Measurements from ENCODE around the gene PLEK.
"Not testable (repeated sequence)": the region's sequence is repeated elsewhere in the genome, so short reads cannot be mapped to it uniquely, and the experiment has no call there.

PLEK gene, protein sequence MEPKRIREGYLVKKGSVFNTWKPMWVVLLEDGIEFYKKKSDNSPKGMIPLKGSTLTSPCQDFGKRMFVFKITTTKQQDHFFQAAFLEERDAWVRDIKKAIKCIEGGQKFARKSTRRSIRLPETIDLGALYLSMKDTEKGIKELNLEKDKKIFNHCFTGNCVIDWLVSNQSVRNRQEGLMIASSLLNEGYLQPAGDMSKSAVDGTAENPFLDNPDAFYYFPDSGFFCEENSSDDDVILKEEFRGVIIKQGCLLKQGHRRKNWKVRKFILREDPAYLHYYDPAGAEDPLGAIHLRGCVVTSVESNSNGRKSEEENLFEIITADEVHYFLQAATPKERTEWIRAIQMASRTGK

DNA sequence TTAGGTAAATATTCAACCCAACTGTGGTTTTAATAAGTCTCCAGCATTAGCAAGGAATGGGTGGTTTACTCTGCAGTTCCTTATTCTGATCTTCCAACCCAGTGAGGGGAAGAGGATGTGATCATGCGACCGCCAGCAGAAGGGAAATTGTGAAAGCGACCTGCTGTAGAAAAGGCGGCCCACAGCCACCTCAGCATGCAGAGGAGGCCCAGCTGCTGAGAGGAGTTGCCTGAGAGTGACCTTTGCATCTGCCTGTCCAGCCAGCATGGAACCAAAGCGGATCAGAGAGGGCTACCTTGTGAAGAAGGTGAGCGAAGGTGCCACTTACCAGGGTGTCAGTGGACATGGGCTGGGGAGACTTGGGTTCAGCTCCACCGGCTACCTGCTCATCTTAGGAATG, at the start of gene PLEK:
TSS of gene PLEK (plus strand) at position 196 of the 400 bp plus-strand sequence. CDS start at position 266, 70 bp downstream.
- no peak for DNase-seq

DNA sequence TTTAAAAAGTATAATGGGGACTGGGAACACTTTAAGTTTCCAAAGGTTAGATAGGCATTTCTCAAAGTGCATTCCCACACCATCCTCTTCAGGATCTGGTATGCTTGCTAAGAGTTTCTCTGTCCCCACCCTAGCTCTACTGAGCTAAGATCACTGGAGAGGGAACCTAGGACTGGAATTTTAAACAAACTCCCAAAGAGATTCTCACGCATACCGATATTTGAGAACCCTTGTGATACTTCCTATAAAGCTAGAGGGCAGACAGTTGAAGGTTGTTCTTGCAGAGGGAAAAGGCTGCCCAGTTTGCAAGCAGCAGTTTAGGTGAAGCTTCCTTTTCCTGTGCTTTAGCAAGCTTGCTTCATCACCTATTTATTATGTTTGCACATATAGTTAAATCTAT, 49.0 kb upstream of the PLEK start:
- no peak for DNase-seq

DNA sequence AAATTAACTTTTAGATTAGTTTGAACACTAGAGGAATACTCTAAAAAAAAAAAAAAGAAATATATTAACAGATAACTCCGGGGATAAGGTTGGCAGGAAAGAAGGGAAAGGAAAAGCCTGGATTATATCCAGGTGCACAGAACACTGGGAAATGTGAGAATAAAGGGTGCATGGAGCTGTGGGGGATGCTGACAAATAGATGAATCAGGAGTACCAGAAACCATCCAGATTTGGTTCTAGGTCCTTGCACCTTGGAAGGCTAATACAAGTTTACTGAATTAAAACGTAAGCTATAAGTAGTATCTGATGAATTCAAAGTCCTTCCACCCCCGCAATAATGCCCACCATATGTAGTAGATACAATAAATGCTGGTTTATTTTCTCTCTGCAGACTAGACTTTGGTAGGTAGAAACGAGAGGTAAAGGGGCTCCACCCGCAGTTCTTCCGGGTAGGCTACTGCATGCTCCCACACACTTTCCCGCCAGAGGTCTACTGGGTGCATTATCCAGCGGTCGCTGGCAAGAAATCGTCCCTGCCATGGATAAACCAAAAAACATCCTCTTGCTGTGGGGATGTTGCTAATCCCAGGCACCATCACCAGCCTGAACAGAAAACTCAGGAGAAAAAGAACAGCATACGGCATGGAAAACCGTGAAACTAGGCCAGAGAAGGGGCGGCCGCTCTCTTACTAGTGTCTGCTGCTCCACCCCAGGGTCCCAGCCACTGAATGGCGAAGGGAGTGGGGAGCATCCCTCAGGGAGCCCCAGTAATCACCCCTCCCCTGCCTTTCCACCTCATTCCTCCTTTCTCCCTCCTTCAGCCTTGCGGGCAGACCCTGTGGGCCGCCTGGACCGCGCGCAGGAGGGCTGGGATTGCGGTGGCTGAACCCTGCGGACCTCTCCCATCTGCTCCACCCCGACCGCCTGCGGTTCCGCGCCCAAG, 46.8 kb upstream of the PLEK start:
- no peak for DNase-seq

DNA sequence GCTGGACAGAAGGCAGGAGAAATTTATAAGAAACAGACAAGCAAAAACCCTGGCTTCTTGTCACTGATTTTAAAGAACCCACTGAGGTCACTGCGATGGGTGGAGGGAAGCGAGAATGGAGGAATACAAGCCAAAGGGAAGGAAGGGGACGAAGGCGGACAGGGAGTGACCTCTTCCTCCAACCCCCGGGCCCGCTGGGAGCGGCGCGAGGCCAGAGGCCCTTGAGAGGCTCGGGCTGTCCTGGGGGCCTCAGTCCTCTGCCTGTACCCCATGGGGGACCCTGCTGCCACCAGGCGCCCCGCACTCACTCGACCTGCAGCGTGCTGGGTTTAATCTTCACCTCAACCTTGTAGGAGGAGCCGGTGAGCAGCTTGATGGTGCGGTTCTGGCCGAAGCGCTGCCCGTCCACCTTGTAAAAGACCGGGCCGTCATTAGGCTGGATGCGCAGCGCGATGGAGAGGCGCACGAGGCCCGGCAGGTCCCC, 46.1 kb upstream of the PLEK start:
- DNase-seq = no peak

DNA sequence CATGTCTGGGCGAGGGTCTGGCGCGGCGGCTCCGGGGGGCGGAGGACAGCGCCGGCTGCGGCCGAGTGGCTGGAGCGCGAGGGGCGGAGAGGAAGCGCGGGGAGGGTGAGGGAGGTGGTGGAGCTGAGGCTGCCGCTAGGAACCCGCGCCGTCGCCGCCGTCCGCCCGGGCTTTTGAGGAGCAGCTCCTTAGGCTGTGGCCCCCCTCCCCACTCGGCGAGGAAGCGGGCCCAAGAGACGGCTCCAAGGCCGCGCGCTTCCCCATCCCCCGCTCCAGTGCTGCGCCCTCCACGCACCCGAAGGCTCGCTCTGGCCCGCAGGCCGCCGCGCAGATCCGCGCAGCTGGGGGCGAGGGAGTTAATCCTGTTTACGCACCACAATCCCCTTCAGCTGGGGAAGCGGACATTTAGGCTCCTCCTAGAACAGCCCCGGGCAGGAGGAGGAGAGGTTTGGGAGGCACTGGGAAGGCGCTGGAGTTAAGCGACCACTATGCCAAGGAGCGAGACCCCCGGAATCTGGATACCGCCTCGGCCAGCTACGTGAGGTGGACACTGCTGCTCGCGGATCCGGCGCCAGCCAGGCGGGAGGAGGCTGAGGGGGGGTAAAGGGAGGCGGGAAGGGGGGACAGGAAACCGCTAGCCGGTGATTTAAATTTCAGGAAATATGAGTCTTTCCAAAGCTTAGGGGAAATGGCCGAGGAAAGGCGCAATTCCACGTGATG, 45.5 kb upstream of the PLEK start, which contains the start of gene CNRIP1:
TSS of gene CNRIP1 (minus strand) at position 552 of the 720 bp plus-strand sequence. CDS start at position 3, 549 bp downstream.
- DNase-seq = peak; percentile 4

DNA sequence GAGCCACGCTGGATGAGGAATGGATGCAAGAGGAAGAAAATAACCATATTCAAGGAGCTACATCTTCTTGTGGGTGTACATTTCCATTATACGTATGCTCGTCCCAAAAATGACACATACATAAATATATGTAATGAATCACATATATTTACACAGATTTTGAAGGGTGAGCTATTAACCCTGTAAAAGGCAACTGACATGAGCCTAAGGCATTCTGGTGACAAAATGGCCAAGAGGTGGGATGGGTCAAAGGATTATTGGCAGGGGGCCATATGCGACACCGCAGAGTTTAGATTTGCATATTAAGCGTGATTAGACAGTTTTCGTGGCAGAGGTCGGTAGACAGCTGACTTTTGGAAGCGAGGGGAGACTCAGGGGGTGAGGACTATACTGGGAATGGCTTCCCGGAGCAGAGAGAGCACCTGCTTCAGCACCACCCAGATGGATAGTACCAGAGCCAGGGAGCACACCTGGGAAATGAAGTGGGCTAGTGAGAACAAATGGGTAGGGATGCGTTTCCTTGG, 44.9 kb upstream of the PLEK start:
- no peak for DNase-seq

DNA sequence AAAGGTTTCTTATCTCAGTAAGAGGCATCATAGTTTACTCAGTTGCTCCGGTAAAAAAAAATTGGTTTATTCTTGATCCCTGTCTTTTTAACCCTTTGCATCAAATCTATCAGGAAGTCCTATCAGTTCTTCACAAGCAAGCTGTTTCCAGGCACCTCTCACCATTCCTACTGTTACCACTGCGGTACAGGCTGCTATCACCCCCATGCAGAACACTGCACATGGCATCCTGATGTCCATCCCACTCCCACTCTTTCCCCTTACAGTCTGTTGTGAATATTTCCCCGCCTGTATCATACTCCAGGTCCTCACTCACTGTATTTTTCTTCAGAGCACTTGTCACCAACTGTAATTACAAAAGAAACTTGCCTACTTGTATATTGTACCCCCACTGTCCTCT, 40.0 kb upstream of the PLEK start:
- no peak for DNase-seq

DNA sequence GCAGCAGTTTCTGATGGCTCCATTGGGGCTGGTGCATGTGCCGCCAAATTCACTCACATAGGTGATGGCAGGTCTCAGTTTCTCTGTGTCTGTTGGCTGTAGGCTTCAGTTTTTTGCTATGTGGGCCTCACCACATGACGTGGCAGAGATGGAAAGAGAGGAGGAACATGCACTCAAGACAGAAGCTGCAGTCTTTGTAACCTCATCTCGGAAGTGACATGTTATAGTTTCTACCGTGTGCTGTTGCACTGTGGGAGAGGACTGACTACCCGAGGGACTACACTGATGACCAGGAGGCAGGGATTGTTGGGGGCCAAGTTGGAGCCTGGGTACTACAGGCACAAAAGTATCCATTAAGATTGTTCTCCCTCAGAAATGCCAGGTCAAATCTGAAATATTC, 36.2 kb upstream of the PLEK start:
- DNase-seq = no peak

DNA sequence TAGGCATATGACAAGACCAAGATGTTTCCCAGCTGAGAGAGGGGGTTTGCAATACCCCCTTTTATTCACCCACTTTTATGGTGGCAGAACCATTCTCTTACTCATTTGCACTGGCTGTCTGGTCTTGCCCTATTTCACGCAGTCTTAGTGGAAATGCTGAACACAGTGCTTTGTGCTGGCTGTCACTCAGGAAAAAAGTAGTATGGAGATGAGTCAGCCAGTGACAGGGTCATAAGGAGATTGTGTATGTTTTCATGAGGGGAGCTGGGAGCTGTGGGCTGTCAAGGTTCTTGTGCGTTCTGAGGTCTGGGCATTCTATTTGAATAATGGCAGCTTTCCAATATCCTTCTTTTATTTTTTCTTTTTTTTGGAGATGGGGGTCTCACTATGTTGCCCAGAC, 34.4 kb upstream of the PLEK start:
- DNase-seq = no peak

DNA sequence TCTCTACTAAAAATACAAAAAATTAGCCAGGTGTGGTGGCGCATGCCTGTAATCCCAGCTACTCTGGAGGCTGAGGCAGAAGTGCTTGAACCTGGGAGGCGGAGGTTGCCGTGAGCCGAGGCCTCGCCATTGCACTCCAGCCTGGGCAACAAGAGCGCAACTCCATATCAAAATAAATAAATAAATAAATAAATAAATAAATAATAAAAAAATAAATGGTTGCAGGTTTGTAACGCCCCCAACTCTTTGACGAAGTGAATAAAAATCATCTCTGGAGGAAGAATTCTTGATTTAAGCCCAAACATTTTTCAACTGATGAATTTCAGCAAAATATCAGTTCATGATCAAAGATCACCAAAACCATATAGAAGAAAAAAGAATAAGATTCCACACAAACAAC, 32.1 kb upstream of the PLEK start:
- no peak for DNase-seq

DNA sequence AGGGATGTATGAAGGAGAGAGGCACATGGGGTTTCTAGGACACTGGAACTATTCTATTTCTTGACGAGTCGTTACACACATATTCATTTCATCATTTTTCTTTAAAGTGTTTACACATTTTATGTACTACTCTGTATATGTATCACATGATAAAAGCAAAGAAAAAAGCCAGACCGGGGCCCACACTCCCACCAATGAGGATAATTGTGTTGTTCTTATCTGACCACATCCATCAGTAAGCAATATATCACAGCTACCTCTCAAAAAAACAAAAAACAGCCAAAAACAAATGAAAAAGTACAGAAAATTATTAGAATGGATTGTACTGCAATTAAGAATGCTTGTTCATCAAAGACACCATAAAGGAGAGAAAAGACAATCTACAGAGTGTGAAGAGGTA, 31.2 kb upstream of the PLEK start:
- no peak for DNase-seq

DNA sequence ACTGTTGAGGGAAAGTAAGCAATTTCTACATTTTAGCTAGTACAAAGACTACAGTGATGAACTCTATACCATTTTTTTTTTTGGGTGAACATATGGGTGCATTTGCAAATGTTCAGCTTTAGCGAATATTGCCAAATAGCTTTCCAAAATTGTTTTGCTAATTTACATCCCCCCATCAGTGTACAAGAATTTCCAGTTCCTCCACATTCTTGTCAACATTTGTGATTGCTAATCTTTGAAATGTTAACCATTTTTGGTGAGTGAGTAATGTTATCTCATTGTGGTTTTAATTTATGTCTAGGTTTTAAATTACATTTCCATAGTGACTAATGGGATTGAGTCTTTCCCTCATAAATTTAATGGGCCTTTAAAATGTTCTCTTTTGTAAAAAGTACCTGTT, 28.9 kb upstream of the PLEK start:
- DNase-seq = no peak

DNA sequence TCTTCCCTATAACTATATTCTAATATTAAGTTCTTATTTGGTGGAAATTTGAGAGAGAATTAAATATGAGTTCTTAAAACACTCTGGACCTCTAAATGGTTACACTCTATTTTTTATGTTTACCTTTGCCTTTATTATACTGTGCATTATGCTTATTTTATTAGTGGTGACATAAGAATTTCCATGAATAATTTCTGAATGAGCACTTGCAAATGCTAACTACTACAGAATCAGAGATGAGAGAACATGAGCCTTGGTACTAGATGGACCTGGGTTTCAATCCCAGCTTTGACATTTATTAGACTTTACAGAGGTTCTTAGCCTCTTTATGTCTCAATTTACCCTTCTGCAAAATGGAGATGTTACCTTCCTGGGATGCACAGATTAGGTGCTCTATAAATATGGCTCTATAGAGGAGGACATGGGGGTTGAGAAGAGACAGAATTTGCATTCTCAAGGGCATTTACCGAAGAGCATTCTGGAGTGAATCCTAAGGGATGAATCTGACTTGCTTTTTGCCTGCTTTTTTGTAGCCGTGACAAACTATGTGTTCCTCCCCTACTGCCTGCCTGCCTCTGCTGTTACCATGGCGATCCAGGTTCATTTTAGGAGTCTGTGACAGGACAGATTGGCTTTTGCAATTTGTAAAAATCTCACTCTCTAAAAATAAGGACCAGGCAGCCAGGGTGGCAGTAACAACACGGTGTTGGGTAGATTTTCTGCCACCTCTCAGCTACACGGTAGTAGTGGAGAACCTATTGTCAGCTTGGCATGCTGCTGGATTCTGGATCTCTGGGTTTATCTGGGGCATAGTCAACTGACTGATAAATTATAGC, 24.6 kb upstream of the PLEK start:
- DNase-seq = no peak

DNA sequence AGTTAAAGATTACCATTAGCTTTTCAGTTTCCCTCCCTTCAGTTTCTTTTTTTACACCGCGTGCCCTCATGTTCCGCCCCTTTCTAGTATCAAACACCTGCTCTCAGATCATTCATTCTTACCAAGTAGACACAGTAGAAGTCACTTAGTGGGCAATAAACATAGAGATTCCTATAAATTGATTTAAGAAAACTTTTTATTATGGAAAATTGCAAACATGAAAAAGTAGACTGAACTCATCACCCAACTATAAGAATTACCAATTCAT, 24.1 kb upstream of the PLEK start:
- no peak for DNase-seq

DNA sequence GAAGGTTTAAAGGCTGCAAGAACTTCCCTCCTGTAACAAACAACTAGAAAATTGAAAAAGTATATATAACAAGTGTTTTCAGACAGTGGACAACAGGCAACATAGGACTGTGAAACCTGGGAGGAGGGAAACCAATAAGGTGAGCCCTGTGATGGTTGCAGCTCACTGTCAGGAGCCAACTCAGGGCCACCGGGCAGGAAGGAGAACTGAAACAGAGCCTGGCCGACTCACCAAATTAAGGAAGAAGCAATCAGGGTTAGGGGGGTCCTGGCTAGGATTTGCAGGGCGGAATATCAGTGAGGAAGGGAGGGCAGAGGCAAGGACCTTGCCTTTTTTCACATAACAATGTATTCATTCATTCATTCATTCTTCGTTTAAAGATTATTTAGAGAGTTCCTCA, 23.5 kb upstream of the PLEK start:
- no peak for DNase-seq

DNA sequence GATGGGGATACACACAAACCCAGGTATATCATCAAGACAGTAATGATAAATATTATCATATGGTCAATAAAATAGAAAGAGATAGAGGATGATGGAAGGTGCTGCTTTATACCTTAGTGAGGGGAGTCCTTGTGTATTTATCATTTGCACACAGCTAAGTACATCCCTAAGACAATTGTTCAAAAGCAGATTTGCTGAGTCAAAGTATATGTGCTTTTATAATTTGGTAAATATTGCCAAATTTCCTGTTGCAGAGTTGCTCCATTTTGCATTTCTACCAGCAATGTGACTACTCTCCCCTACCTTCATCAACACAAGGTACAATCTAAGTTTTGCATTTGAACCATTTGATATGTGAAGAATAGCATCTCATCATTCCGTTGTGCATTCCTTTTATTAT, 22.6 kb upstream of the PLEK start:
- no peak for DNase-seq

DNA sequence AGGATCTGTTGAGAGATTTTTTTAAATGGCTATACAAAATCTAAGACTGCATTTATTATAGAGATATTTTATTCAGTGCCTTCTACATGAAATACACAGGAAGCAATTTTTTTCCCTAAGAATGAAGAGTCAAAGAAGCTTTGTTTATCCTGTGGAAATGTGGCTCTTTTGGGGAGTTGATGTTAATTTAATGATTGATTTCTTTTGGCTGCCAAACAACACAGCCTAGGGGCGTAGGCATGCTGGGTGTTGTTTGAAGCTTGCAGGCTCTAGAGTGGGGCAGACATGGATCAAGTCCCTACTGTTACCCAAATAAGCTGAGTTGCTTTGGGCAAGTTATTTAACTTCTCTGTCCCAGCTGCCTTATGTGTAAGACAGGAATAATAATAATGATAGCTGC, 21.1 kb upstream of the PLEK start:
- no peak for DNase-seq

DNA sequence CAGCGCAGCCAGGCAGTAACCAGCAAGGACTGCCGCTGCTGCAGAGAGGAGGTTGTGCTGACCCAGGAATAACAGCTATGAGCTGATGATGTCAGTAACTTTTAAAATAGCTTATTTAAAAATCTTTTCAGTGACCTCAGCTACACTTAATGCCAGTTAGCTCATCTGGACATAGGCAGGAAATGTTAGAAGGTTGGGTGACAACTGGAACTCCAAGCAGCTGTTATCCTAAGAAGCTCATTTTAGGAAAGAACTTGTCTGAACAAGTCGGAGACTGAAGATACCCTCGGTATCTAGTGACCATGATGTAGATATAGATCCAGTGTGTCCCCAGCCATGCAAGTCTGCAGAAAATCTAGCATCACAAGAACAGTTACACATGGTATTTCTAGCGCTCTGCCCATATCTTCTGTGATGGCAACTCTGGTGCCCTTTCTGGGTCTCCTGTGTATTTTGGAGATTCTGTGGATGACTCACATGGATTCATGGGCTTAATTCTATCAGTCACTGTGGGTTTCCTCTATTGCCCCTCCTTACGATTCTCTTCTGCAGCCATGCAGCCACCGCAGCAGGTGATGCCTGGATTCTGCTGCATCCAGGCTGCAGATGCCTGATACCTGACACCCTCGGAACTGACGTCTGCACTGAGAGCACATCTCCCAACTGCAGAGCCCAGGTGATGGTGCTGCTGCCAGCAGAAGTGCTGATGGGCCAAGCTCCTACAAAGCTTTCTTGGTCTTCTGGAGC, 19.8 kb upstream of the PLEK start:
- no peak for DNase-seq

DNA sequence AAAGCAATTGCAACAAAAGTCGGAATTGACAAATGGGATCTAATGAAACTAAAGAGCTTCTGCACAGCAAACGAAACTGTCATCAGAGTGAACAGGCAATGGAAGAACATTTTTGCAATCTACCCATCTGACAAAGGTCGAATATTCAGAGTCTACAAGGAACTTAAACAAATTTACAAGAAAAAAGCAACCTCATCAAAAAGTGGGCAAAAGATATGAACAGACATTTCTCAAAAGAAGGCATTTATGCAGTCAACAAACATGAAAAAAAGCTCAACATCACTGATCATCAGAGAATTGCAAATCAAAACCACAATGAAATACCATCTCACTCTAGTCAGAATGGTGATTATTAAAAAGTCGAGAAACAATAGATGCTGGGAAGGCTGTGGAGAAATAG, 16.0 kb upstream of the PLEK start:
- DNase-seq = not testable (repeated sequence)

DNA sequence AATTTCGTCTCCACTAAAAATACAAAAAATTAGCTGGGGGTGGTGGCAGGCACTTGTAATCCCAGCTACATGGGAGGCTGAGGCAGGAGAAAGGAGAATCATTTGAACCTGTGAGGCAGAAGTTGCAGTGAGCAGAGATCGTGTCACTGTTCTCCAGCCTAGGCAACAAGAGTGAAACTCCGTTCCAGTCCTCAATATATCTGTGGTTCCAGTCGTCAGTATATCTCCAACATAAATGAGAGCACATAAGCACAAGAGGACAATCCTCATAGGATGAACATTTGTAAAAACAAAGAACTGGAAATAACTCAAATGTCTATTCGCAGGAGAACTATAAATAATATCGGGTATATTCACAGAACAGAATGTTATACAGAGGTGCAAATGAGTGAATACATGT, 13.1 kb upstream of the PLEK start:
- DNase-seq = no peak

DNA sequence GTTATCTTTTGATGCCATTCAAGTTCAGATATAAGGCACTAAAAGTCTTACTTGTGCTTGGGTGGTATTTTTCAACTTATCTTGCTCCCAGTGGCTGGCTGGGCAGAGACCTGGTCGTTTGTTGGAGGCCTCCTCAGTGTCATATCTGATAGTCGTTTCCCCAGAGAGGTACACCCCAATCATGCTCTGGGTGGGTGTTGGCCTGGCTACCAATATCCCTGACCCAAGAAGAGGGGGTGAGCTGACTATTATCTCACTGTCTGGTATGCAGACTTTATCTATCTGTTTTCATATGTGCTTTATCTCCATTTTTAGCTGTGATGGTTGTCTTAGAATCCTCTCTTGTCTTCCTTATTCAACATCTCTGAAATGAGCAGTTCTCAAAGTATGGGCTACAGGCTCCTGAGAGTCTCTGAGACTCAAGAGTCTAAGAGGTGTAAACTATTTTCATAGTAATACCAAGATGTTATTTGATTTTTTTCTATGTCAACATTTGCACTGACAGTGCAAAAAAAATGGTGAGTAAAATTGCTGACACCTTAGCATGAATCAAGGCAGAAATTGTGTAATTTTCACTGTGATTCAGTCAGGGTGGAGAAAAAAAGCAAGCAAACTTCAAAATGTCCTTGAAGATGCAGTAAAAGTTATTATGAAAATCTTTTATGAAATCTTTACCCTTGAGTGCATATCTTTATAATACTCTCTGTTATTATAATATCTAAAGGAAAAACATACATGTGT, 12.3 kb upstream of the PLEK start:
- DNase-seq = no peak
